LNCaP clone FGC (cell line): ENCODE measurements around the gene SULT1C2.

Experiments used
- DNase-seq: peaks from one replicate; pipeline ENCODE4 v3.0.0-alpha.2; 2011; ENCODE audit warnings: low read depth
- H3K4me3 ChIP-seq: 2 replicates; pipeline ENCODE4 v1.5.1; 2011; ENCODE audit warnings: mild to moderate bottlenecking, low read depth, low read length, control low read depth
- CTCF ChIP-seq: IDR thresholded peaks from 2 replicates; pipeline ENCODE4 v1.5.1; 2012; ENCODE audit warnings: mild to moderate bottlenecking; ENCODE audit not compliant: control insufficient read depth, insufficient read depth; ENCODE audit errors: extremely low read depth

The SULT1C2 gene

GRCh38 chr2:108285616-108286015 lies 3.1 kb upstream of the SULT1C2 start:
- TF ChIP-seq CTCF = no peak
- no peak for DNase-seq
- no peak overlapping the region for H3K4me3 ChIP-seq

- no peak for DNase-seq
- TF ChIP-seq CTCF = no peak
- no peak overlapping the region for H3K4me3 ChIP-seq
Observed at GRCh38 chr2:108287169-108287568, 1.5 kb upstream of the SULT1C2 start.

- no peak for TF ChIP-seq CTCF
- DNase-seq = no peak
- no peak overlapping the region for H3K4me3 ChIP-seq
Observed at GRCh38 chr2:108293850-108294249, 5.2 kb downstream of the SULT1C2 start.

GRCh38 chr2:108297436-108298141 lies 8.9 kb downstream of the SULT1C2 start:
- no peak overlapping the region for H3K4me3 ChIP-seq
- TF ChIP-seq CTCF = no peak
- no peak for DNase-seq

GRCh38 chr2:108301558-108301957 lies 12.9 kb downstream of the SULT1C2 start:
- no peak for DNase-seq
- no peak for TF ChIP-seq CTCF
- no peak overlapping the region for H3K4me3 ChIP-seq

GRCh38 chr2:108304975-108305374 lies 16.3 kb downstream of the SULT1C2 start:
- no peak overlapping the region for H3K4me3 ChIP-seq
- no peak for DNase-seq
- no peak for TF ChIP-seq CTCF

- H3K4me3 ChIP-seq = no peak overlapping the region
- DNase-seq = no peak
- no peak for TF ChIP-seq CTCF
Observed at GRCh38 chr2:108305901-108306300, 17.2 kb downstream of the SULT1C2 start.
